Hepatocyte (in vitro differentiated cells): ENCODE measurements around the gene RDX.

ENCODE experiments used
- EZH2 ChIP-seq: fragments of 200-600 bp; sonication (generic); IDR thresholded peaks from 2 replicates; pipeline ENCODE4 v1.6.1; 2016; ENCODE audit warnings: antibody characterized with exemption, mild to moderate bottlenecking, borderline replicate concordance
- EZH2phosphoT487 ChIP-seq: fragments of 200-600 bp; sonication (generic); IDR thresholded peaks from one replicate; pipeline ENCODE4 v1.6.1; 2018; ENCODE audit warnings: antibody characterized with exemption, mild to moderate bottlenecking, low read depth, moderate library complexity; ENCODE audit not compliant: unreplicated experiment, severe bottlenecking
- TF ChIP-seq, protein P1 (sequence below): fragments of 200-600 bp; sonication (generic); IDR thresholded peaks from 2 replicates; pipeline ENCODE4 v1.5.1; 2016; ENCODE audit warnings: antibody characterized with exemption, mild to moderate bottlenecking; ENCODE audit not compliant: poor library complexity

DNA sequence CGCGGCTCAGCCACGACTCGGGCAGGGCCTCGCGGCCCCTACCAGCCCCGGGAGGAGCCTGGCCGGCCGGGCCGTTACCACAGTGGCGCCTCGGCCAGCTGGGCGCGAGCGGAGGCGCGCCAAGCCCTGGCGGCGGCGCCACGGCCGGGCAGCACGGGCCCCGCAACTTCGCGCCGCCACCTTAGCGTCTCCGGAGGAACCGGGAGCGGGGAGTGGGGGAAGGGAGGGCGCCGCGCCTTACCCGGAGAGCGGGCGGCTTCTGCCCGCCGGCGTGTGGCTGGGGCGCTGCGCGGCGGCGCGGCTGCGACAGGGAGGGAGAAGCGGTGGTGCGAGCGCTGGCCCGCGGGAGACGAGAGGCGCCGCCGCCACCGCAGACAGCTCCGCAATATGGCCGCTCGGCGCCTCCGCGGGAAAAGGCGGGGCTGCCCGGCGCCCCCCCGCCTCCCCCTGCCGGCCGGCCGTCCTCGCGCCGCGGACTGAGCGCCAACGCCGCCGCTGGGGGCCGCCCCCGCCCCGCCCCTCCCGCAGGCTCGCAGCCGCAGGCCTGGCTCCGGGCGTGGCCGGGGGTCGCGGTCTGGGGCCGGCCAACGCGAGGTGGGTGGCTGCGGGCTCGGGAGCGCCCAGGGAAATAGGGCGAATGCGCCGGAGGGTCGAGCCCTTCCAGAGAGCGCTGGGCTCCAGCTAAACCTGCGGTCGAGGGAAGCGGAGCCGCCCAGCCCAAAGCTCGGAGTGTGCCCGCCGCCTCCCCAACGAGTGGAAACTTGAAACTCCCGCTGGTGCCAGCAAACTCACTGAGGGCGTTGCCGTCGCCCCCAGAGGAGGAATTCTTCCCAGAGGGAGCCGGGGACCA is at the start of gene RDX:
- TF ChIP-seq, protein P1, sequence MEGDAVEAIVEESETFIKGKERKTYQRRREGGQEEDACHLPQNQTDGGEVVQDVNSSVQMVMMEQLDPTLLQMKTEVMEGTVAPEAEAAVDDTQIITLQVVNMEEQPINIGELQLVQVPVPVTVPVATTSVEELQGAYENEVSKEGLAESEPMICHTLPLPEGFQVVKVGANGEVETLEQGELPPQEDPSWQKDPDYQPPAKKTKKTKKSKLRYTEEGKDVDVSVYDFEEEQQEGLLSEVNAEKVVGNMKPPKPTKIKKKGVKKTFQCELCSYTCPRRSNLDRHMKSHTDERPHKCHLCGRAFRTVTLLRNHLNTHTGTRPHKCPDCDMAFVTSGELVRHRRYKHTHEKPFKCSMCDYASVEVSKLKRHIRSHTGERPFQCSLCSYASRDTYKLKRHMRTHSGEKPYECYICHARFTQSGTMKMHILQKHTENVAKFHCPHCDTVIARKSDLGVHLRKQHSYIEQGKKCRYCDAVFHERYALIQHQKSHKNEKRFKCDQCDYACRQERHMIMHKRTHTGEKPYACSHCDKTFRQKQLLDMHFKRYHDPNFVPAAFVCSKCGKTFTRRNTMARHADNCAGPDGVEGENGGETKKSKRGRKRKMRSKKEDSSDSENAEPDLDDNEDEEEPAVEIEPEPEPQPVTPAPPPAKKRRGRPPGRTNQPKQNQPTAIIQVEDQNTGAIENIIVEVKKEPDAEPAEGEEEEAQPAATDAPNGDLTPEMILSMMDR = no peak
- TF ChIP-seq EZH2phosphoT487 (no peak), EZH2 (no peak)
